ENCODE data around the gene DPP4.

Gene DPP4

GRCh38 chr2:162041485-162041884 is 32.5 kb downstream of the DPP4 start:
- no peak overlapping the region for H3K4me3 ChIP-seq (ENCODE audit: low read depth, low read length)
- CTCF ChIA-PET = no interaction called here
- DNase-seq (ENCODE audit: low read depth, low spot score) = no peak
- POLR2A ChIA-PET = no interaction called here
- TF ChIP-seq CTCF (IDR thresholded peaks at IDR 0.05; ENCODE audit: insufficient read depth, low read length, missing control alignments) = no peak

- no peak for TF ChIP-seq CTCF (IDR thresholded peaks at IDR 0.05; ENCODE audit: insufficient read depth, low read length, missing control alignments)
- no peak for DNase-seq (ENCODE audit: low read depth, low spot score)
- H3K4me3 ChIP-seq (ENCODE audit: low read depth, low read length) = no peak overlapping the region
- CTCF ChIA-PET = interaction anchor here (1.4 kb wide), 1 partner anchor 16 kb away, joined by 3 read pairs; no protein-coding TSS in a partner anchor
- POLR2A ChIA-PET = no interaction called here
These were observed 35.3 kb downstream of the DPP4 start for GRCh38 chr2:162038725-162039124.

GRCh38 chr2:162037886-162038285 is 36.1 kb downstream of the DPP4 start:
- ChIA-PET CTCF (interaction anchor here (1.4 kb wide), 1 partner anchor 15 kb away, joined by 3 read pairs; no protein-coding TSS in a partner anchor), POLR2A (no interaction called here)
- no peak for TF ChIP-seq CTCF (IDR thresholded peaks at IDR 0.05; ENCODE audit: insufficient read depth, low read length, missing control alignments)
- no peak overlapping the region for H3K4me3 ChIP-seq (ENCODE audit: low read depth, low read length)
- no peak for DNase-seq (ENCODE audit: low read depth, low spot score)

GRCh38 chr2:162037028-162037795 is 36.8 kb downstream of the DPP4 start:
- POLR2A ChIA-PET = no interaction called here
- DNase-seq (ENCODE audit: low read depth, low spot score) = no peak
- CTCF ChIA-PET = interaction anchor here (1.4 kb wide), 1 partner anchor 14 kb away, joined by 3 read pairs; no protein-coding TSS in a partner anchor
- no peak for TF ChIP-seq CTCF (IDR thresholded peaks at IDR 0.05; ENCODE audit: insufficient read depth, low read length, missing control alignments)
- no peak overlapping the region for H3K4me3 ChIP-seq (ENCODE audit: low read depth, low read length)

GRCh38 chr2:162035981-162036380 is 38.0 kb downstream of the DPP4 start:
- no peak for DNase-seq (ENCODE audit: low read depth, low spot score)
- POLR2A ChIA-PET = no interaction called here
- H3K4me3 ChIP-seq (ENCODE audit: low read depth, low read length) = no peak overlapping the region
- CTCF ChIA-PET = no interaction called here
- TF ChIP-seq CTCF (IDR thresholded peaks at IDR 0.05; ENCODE audit: insufficient read depth, low read length, missing control alignments) = no peak

GRCh38 chr2:162030363-162031190 is 43.4 kb downstream of the DPP4 start:
- no peak for TF ChIP-seq CTCF (IDR thresholded peaks at IDR 0.05; ENCODE audit: insufficient read depth, low read length, missing control alignments)
- POLR2A ChIA-PET = interaction anchor here (0.7 kb wide), 1 partner anchor 222 kb away, joined by 3 read pairs; no protein-coding TSS in a partner anchor
- CTCF ChIA-PET = interaction anchor here (2.1 kb wide), 1 partner anchor 23 kb away, joined by 5 read pairs; no protein-coding TSS in a partner anchor
- no peak overlapping the region for H3K4me3 ChIP-seq (ENCODE audit: low read depth, low read length)
- DNase-seq (ENCODE audit: low read depth, low spot score) = no peak
